Limb (tissue), 2 donors: ENCODE results near the gene MYOCD.

Experiments used
- DNase-seq, 2 donors: peaks; one replicate each; pipeline ENCODE4 v3.0.0-alpha.2; 2016; ENCODE audit errors: extremely low spot score in 2 of 2

The MYOCD gene

GRCh38 chr17:12641084-12641483, 24.6 kb upstream of the MYOCD start:
- no peak for DNase-seq

GRCh38 chr17:12642034-12642433, 23.7 kb upstream of the MYOCD start:
- no peak for DNase-seq

GRCh38 chr17:12643822-12644221, 21.9 kb upstream of the MYOCD start:
- no peak for DNase-seq

GRCh38 chr17:12644623-12645022, 21.1 kb upstream of the MYOCD start:
- DNase-seq, result no peak

GRCh38 chr17:12646761-12647422, 18.8 kb upstream of the MYOCD start:
- no peak for DNase-seq

GRCh38 chr17:12648498-12648897, 17.2 kb upstream of the MYOCD start:
- no peak for DNase-seq

- DNase-seq, result no peak
Measured at GRCh38 chr17:12655936-12656335, 9.8 kb upstream of the MYOCD start.

GRCh38 chr17:12656354-12656753, 9.3 kb upstream of the MYOCD start:
- DNase-seq, result no peak

GRCh38 chr17:12659500-12659899, 6.2 kb upstream of the MYOCD start:
- DNase-seq, result no peak

- DNase-seq, result no peak
Measured at GRCh38 chr17:12664252-12664651, 1.4 kb upstream of the MYOCD start.

- no peak for DNase-seq
Measured at GRCh38 chr17:12664894-12665262, 812 bp upstream of the MYOCD start.

GRCh38 chr17:12666718-12667117, 1.0 kb downstream of the MYOCD start:
- no peak for DNase-seq

GRCh38 chr17:12667299-12667958, 1.7 kb downstream of the MYOCD start:
- peak in 1 of 2 donors; percentile 55 for DNase-seq

GRCh38 chr17:12671906-12672305, 6.2 kb downstream of the MYOCD start:
- DNase-seq, result no peak

- no peak for DNase-seq
Measured at GRCh38 chr17:12672947-12673346, 7.3 kb downstream of the MYOCD start.

- no peak for DNase-seq
Measured at GRCh38 chr17:12673788-12674187, 8.1 kb downstream of the MYOCD start.

GRCh38 chr17:12680407-12680897, 14.8 kb downstream of the MYOCD start:
- DNase-seq, result no peak

- DNase-seq, result no peak
Measured at GRCh38 chr17:12680993-12681392, 15.3 kb downstream of the MYOCD start.

GRCh38 chr17:12683299-12683698, 17.6 kb downstream of the MYOCD start:
- no peak for DNase-seq

GRCh38 chr17:12686486-12686885, 20.8 kb downstream of the MYOCD start:
- no peak for DNase-seq

GRCh38 chr17:12688382-12688781, 22.7 kb downstream of the MYOCD start:
- DNase-seq, result no peak

- no peak for DNase-seq
Measured at GRCh38 chr17:12691173-12691572, 25.5 kb downstream of the MYOCD start.

- no peak for DNase-seq
Measured at GRCh38 chr17:12693640-12694039, 27.9 kb downstream of the MYOCD start.
